GM12891 (cell line): Measurements from ENCODE around the gene ACSS2.
A peak's percentile ranks its signal among the peaks of the same experiment; 100 is the strongest.
"Not testable (repeated sequence)": the region's sequence is repeated elsewhere in the genome, so short reads cannot be mapped to it uniquely, and the experiment has no call there.

Source experiments
- DNase-seq: peaks from one replicate; pipeline ENCODE4 v3.0.0; 2011; ENCODE audit warnings: low spot score; ENCODE audit not compliant: insufficient read length
- FAIRE-seq: peaks from 2 replicates; lab custom pipeline; 2011; peaks lifted over from hg19 to GRCh38; lab: Jason Lieb, UNC
- PAX5 ChIP-seq: IDR thresholded peaks from 2 replicates; pipeline ENCODE4 v1.6.1; 2011; ENCODE audit warnings: low read length, moderate library complexity, mild to moderate bottlenecking; ENCODE audit not compliant: insufficient read depth, severe bottlenecking
- POLR2A ChIP-seq: IDR thresholded peaks from 2 replicates; pipeline ENCODE4 v1.6.1; 2011; ENCODE audit warnings: low read depth, low read length, control low read depth
- POLR2AphosphoS5 ChIP-seq: IDR thresholded peaks from 2 replicates; pipeline ENCODE4 v1.6.1; 2011; ENCODE audit warnings: low read depth, low read length, control low read depth
- POU2F2 ChIP-seq: IDR thresholded peaks from 2 replicates; pipeline ENCODE4 v1.6.1; 2011; ENCODE audit warnings: low read depth, mild to moderate bottlenecking, control low read depth, low read length, moderate library complexity
- SPI1 ChIP-seq: IDR thresholded peaks from 2 replicates; pipeline ENCODE4 v1.6.1; 2011; ENCODE audit warnings: low read depth, low read length, control low read depth
- TAF1 ChIP-seq: IDR thresholded peaks from 2 replicates; pipeline ENCODE4 v1.6.1; 2011; ENCODE audit warnings: low read depth, low read length, control low read depth

ACSS2 gene

GRCh38 chr20:34886122-34886521 is 9.7 kb downstream of the ACSS2 start:
- no peak for FAIRE-seq
- no peak for TF ChIP-seq PAX5
- TF ChIP-seq TAF1, result no peak
- TF ChIP-seq POU2F2, result no peak
- TF ChIP-seq POLR2AphosphoS5, result no peak
- no peak for TF ChIP-seq SPI1
- no peak for TF ChIP-seq POLR2A
- no peak for DNase-seq

GRCh38 chr20:34887023-34887422 is 10.6 kb downstream of the ACSS2 start:
- no peak for DNase-seq
- TF ChIP-seq TAF1, result no peak
- 0 out of 2 replicates have a peak, but pooled peaks have one; percentile 33 for TF ChIP-seq SPI1
- no peak for FAIRE-seq

DNA sequence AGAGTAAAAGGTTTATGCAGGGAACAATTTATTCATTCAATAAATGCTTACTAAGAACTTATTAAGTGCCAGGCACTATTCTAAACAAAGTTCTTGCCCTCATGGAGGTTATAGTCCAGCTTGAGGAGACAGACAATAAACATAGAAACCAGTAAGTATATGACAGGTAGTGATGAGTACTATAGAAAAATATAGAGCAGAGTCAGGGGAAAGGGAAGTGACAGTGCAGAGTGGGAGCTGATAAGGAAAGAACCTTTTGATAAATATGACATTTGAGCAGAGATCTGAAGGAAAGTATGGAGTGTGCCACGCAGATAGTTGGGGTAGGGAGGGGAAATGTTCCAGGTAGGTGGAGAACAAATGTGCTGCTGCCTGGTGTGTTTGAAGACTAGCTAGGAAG is 12.1 kb downstream of the ACSS2 start:
- FAIRE-seq, result no peak
- no peak for DNase-seq
- TF ChIP-seq SPI1 (no peak), TAF1 (no peak), PAX5 (no peak), POLR2AphosphoS5 (no peak), POU2F2 (no peak), POLR2A (no peak)

DNA sequence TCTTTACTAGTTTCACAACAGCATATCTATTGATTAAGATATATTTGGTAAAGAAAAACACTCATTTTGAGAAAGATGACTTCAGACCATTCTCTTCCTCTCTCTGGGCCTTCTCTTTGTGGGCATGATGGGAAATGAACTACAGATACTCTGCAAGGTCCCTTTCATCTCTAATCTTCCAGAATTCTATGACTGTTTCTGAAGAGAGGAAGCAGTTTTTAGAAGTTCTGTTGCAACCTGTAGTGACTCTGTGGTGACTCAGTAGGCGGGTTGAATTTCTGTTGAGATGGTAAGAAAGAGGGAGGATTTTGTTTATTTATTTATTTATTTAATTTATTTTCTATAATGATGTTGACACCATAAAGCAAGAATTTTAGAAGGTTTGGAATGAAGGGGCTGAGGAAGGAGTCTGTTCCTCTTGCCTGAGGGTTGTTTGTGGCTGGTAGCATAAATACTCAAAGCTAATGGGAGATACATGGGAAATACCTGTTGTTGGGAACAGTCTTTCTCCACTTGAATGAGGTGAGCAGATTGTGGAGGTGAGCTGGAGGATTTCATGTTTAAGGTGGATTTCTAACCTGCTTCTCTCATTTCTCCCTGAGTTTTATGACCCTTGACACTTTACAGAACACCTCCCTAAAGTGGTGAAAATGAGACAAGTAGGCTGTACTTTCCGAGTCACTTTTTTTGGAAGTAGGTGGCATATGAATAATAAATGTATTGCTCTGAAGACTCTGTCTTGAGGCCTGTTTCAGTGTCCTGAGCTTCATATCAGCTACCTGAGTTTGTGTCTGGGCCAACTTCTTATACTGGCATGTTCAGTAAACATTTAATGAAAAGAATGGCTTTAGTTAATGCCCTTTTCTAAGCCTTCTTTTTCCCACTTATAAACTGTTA is 15.0 kb downstream of the ACSS2 start:
- DNase-seq (no peak), FAIRE-seq (no peak)
- no peak for TF ChIP-seq POU2F2
- TF ChIP-seq SPI1, result peak; percentile 47

- FAIRE-seq, result no peak
- DNase-seq, result no peak
- TF ChIP-seq SPI1 (no peak), POLR2AphosphoS5 (no peak)
These were observed 16.3 kb downstream of the ACSS2 start for GRCh38 chr20:34892671-34893070.

DNA sequence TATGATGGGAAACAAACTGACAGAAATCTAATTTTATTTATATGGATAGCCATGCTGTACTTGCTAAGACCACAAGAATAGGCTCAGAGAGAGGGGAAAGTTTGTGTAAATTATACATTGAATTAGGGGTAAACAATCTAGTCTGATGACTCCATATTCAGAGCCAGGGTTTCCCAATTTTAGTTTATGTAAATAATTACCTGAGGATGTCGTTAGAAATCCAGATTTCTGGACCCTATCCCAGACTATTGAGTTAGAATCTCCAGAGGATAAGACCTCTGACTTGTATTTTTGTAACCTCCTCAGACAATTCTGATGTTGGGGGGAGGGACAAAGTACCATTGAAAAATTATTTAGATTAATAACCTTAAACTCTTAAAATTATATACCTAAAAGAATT is 18.3 kb downstream of the ACSS2 start:
- FAIRE-seq, result no peak
- no peak for TF ChIP-seq POLR2A
- TF ChIP-seq SPI1, result no peak
- no peak for TF ChIP-seq POU2F2
- no peak for TF ChIP-seq PAX5
- no peak for TF ChIP-seq TAF1
- no peak for TF ChIP-seq POLR2AphosphoS5
- no peak for DNase-seq

DNA sequence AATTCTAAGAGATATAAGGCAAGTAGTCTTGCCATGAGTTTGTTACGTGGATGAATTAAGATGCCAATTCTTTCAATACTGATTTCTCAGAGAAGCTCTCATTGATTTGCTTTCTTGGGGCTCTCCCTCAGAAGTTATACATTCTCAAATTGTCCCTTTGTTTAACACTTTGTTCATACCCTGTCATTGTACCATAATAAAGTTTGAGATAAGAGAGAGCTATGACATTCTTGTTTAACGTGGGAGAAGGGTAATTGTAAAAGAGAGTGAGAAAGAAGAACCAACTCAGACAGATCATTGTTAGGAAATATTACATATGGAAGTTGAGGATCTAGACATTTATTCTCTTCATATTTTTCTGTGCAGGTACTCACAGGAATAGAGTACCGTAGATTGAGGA is 19.1 kb downstream of the ACSS2 start:
- FAIRE-seq, result no peak
- DNase-seq, result no peak

GRCh38 chr20:34896086-34896621 is 19.7 kb downstream of the ACSS2 start:
- FAIRE-seq (no peak), DNase-seq (no peak)
- TF ChIP-seq POU2F2, result no peak
- no peak for TF ChIP-seq SPI1
- no peak for TF ChIP-seq TAF1
- TF ChIP-seq POLR2AphosphoS5, result no peak
- TF ChIP-seq POLR2A, result no peak
- TF ChIP-seq PAX5, result no peak

More for the DNA sequence above, 19.1 kb downstream of the ACSS2 start:
- TF ChIP-seq TAF1, result no peak
- no peak for TF ChIP-seq POU2F2
- no peak for TF ChIP-seq POLR2AphosphoS5
- TF ChIP-seq POLR2A, result no peak
- TF ChIP-seq SPI1, result no peak

DNA sequence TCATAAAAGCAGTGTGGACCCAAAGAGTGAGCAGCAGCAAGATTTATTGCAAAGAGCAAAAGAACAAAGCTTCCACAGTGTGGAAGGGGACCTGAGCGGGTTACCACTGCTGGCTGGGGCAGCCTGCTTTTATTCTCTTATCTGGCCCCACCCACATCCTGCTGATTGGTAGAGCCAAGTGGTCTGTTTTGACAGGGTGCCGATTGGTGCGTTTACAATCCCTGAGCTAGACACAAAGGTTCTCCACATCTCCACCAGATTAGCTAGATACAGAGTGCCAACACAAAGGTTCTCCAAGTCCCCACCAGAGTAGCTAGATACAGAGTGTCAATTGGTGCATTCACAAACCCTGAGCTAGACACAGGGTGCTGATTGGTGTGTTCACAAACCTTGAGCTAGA is 21.7 kb downstream of the ACSS2 start:
- FAIRE-seq, DNase-seq: not testable (repeated sequence)

DNA sequence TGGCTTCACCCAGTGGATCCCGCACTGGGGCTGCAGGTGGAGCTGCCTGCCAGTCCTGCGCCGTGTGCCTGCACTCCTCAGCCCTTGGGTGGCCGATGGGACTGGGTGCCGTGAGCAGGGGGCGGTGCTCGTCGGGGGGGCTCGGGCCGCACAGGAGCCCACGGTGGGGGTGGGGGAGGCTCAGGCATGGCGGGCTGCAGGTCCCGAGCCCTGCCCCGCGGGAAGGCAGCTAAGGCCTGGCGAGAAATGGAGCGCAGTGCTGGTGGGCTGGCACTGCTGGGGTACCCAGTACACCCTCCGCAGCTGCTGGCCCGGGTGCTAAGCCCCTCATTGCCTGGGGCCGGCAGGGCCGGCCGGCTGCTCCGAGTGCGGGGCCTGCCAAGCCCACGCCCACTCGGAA is 22.3 kb downstream of the ACSS2 start:
- DNase-seq, FAIRE-seq: not testable (repeated sequence)

DNA sequence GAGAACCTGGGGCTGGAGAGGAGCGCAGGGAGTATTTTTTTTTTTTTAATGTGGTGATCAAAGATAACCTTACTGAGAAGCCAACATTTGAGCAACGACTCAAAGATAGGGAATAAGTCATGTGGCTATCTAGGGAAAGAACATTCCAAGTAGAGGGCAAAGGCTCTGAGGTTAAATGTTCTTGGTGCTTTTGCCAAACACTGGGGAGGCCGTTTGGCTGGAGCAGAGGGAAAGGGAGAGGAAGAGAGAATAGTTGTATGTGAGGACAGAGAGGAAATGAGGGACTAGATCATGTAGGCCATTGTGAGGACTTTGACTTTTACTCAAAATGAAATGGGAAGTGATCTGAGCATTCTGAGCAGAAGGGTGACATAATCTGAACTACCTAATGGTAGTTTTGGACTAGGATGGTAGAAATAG is 27.8 kb downstream of the ACSS2 start:
- FAIRE-seq (no peak), DNase-seq (peak; percentile 22)
- no peak for TF ChIP-seq PAX5
- TF ChIP-seq SPI1, result peak; percentile 92
